Calu3 (cell line): ENCODE results near the gene CLDN1. TPM values are rescaled to one million over a fixed set of nuclear protein-coding genes. Genes with fewer than 3 reads are reported as not detected.

Experiments used
- Bru-seq: library from RNA; stranded (reverse); fragments of 400-500 nt; gene quantifications from one replicate; lab custom pipeline; 2021; lab: Mats Ljungman, UMichigan
- BruChase-seq, 2 experiments: library from RNA; stranded (reverse); fragments of 400-500 nt; gene quantifications; one replicate each; lab custom pipeline; 2021; lab: Mats Ljungman, UMichigan
- BruUV-seq: library from RNA; stranded (reverse); fragments of 400-500 nt; replicated peaks from 2 replicates; lab custom pipeline; 2021; lab: Mats Ljungman, UMichigan
- CTCF ChIA-PET: fragments of 300-600 bp; sonication (Branson Sonifier 250); formaldehyde crosslinking; loops from one replicate; lab custom pipeline; 2022; ENCODE audit warnings: antibody characterized with exemption; lab: Charles Lee
- DNase-seq: peaks from one replicate; pipeline ENCODE4 v3.0.0; 2022
- H3K27ac Mint-ChIP-seq: one replicate; pipeline ENCODE4 v1.8.0; 2022; ENCODE audit warnings: mixed read lengths; ENCODE audit not compliant: unreplicated experiment
- H3K27me3 Mint-ChIP-seq: one replicate; pipeline ENCODE4 v1.8.0; 2022; ENCODE audit warnings: mixed read lengths; ENCODE audit not compliant: unreplicated experiment
- H3K36me3 Mint-ChIP-seq: one replicate; pipeline ENCODE4 v1.8.0; 2022; ENCODE audit warnings: mild to moderate bottlenecking, moderate library complexity, mixed read lengths; ENCODE audit not compliant: insufficient read depth, unreplicated experiment
- H3K4me1 Mint-ChIP-seq: one replicate; pipeline ENCODE4 v1.8.0; 2022; ENCODE audit warnings: mild to moderate bottlenecking, low read depth, mixed read lengths; ENCODE audit not compliant: unreplicated experiment
- H3K4me3 Mint-ChIP-seq: one replicate; pipeline ENCODE4 v1.8.0; 2022; ENCODE audit warnings: mild to moderate bottlenecking, low read depth, moderate library complexity, mixed read lengths; ENCODE audit not compliant: unreplicated experiment
- H3K9me3 Mint-ChIP-seq: one replicate; pipeline ENCODE4 v1.8.0; 2022; ENCODE audit warnings: low read depth, mixed read lengths; ENCODE audit not compliant: unreplicated experiment
- CTCF ChIP-seq: fragments of 200-600 bp; IDR thresholded peaks from one replicate; pipeline ENCODE4 v1.8.0; 2022; ENCODE audit warnings: antibody characterized with exemption; ENCODE audit not compliant: unreplicated experiment
- intact Hi-C: fragments of 100-400 bp; cut with micrococcal nuclease; formaldehyde crosslinking; loops from one replicate; pipeline ENCODE4 v1.10.0; 2022; ENCODE audit not compliant: unreplicated experiment
- long read RNA-seq: library from polyadenylated mRNA; stranded (forward); transcript quantifications from one replicate; pipeline ENCODE4 v2.0.0, GENCODE V29; 2022
- total RNA-seq: library from RNA; stranded (reverse); gene quantifications from 2 replicates; pipeline ENCODE4 v1.2.3, GENCODE V29; 2022

Gene CLDN1, protein sequence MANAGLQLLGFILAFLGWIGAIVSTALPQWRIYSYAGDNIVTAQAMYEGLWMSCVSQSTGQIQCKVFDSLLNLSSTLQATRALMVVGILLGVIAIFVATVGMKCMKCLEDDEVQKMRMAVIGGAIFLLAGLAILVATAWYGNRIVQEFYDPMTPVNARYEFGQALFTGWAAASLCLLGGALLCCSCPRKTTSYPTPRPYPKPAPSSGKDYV
- total RNA-seq, result 204 and 253 TPM in 2 replicates
- Bru-seq, nascent RNA, result percentile 100 among the genes with signal in this experiment
- percentile 100 among the genes with signal in this experiment for BruChase-seq, experiment 1, labeled RNA remaining after a 6-hour chase
- BruChase-seq, experiment 2, labeled RNA remaining after a 2-hour chase, result percentile 100 among the genes with signal in this experiment
- long read RNA-seq, transcript CLDN1-201 (4 exons, 3,481 nt), result major isoform, 51 of 69 reads
- long read RNA-seq, partial matches to known transcripts, result 1 of 69 reads
- long read RNA-seq, other reads (novel, unspliced or antisense), result 17 of 69 reads

DNA sequence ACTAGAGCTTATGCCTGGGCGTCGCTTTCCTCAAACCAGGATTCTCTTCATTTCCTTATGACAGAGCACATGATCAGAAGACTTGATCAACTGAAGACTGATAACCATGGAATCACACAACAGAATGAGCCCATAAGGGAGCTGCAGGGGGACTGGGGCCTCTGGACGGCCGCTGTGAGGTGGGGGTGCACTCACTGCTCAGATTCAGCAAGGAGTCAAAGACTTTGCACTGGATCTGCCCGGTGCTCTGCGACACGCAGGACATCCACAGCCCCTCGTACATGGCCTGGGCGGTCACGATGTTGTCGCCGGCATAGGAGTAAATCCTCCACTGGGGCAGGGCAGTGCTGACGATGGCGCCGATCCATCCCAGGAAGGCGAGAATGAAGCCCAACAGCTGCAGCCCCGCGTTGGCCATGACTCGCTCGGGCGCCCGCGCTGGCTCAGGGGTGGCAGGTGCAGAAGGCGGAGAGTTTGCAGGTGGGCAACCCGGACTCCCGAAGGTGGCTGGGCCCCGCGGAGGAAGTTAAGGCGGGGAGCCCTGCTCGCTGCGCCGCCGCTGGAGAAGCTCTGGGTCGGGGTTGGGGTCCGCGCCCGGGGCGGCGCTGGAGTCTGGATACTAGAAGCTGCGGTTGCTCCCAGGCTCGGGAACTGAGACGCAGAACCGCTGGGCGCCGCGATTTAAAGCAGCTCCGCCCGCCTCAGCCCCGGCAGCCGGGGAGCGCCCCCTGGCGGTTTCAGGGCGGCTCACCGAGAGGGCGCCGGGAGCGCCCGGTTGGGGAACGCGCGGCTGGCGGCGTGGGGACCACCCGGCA, at the start of gene CLDN1:
Gene CLDN1, minus strand, starts transcription at position 658 of the 815 bp plus-strand sequence. Its CDS starts 240 bp downstream, at position 418.
- intact Hi-C loops, result loop anchor here (1.0 to 5.0 kb wide), 4 partner anchors 53 to 120 kb away; no protein-coding TSS in a partner anchor
- TSS peak; percentile 41 for BruUV-seq
- peak; percentile 98 for DNase-seq
- peaks cover 65% of the 10 kb centered on the region for H3K36me3 Mint-ChIP-seq
- peaks cover 45% of the 10 kb centered on the region for H3K4me1 Mint-ChIP-seq
- CTCF ChIA-PET, result interaction anchor here (0.6 to 3.8 kb wide), 30 partner anchors 13 to 361 kb away, joined by 3 to 71 read pairs (median 4); no protein-coding TSS in a partner anchor
- no peaks in the 10 kb centered on the region for H3K27me3 Mint-ChIP-seq
- no peaks in the 10 kb centered on the region for H3K9me3 Mint-ChIP-seq
- peak within 1 kb of the TSS; percentile 89 for H3K27ac Mint-ChIP-seq
- peak within 1 kb of the TSS; percentile 81 for H3K4me3 Mint-ChIP-seq
- peak; percentile 99 for TF ChIP-seq CTCF

- intact Hi-C loops, result loop anchor here (5.0 kb wide), 1 partner anchor 191 kb away; no protein-coding TSS in a partner anchor
- Mint-ChIP-seq H3K4me1 (peaks cover 98% of the 10 kb centered on the region), H3K36me3 (peaks cover 13% of the 10 kb centered on the region), H3K27ac (peak overlapping the region; percentile 33), H3K4me3 (no peak overlapping the region), H3K9me3 (no peaks in the 10 kb centered on the region), H3K27me3 (no peaks in the 10 kb centered on the region)
- DNase-seq, result no peak
- TF ChIP-seq CTCF, result no peak
- CTCF ChIA-PET, result no interaction called here
- no TSS peak for BruUV-seq
Measured at GRCh38 chr3:190371152-190371551, 48.9 kb upstream of the CLDN1 start.

DNA sequence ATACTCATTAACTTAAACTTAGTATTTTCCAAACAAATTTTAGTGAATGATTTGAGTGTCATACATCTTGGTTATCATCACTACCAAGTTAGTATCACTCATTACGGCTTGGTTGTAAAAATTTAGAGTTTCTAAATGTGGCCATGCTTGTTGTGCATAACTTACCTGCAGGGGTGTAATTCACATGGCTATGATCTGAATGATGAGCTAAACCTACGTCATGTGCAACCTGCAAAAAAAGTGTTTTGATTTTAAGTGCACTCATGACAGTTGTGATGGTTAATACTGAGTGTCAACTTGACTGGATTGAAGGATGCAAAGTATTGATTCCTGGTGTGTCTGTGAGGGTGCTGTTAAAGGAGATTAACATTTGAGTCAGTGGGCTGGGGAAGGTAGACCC, 48.1 kb upstream of the CLDN1 start:
- TF ChIP-seq CTCF, result no peak
- no TSS peak for BruUV-seq
- Mint-ChIP-seq H3K9me3 (no peaks in the 10 kb centered on the region), H3K4me1 (peaks cover 97% of the 10 kb centered on the region), H3K4me3 (no peak overlapping the region), H3K27ac (peak overlapping the region; percentile 76), H3K27me3 (no peaks in the 10 kb centered on the region), H3K36me3 (peaks cover 13% of the 10 kb centered on the region)
- intact Hi-C loops, result loop anchor here (5.0 kb wide), 1 partner anchor 192 kb away; no protein-coding TSS in a partner anchor
- DNase-seq, result no peak
- CTCF ChIA-PET, result interaction anchor here (1.4 kb wide), 2 partner anchors 25 to 48 kb away, joined by 3 read pairs; partner anchors contain the start of gene CLDN1
